Naive thymus-derived CD4-positive, alpha-beta T cell (primary cell): Measurements from ENCODE around the gene MYO5A. TPM values are rescaled to one million over a fixed set of nuclear protein-coding genes. Genes with fewer than 3 reads are reported as not detected.

ENCODE experiments used
- ATAC-seq: fragments of 150-1000 bp; cut with Tn5 transposase; 2 replicates; pipeline ENCODE4 v1.10.0; 2021; ENCODE audit warnings: mild to moderate bottlenecking, moderate library complexity
- CTCF ChIA-PET: fragments of 350-600 bp; sonication (Branson Sonifier 250); formaldehyde crosslinking; loops from one replicate; lab custom pipeline; 2021; ENCODE audit warnings: antibody characterized with exemption; lab: Charles Lee
- POLR2A ChIA-PET: fragments of 350-600 bp; sonication (Branson Sonifier 250); formaldehyde crosslinking; loops from one replicate; lab custom pipeline; 2021; ENCODE audit warnings: antibody characterized with exemption, inconsistent platforms; lab: Charles Lee
- DNase-seq, 9 donors: peaks; one replicate each; pipeline versions ENCODE4 v3.0.0 to v3.0.0-alpha.2; 2020 to 2022; ENCODE audit warnings: mixed read lengths in 1 of 9
- H3K27ac ChIP-seq: one replicate; pipeline ENCODE4 v1.7.0; 2013; ENCODE audit warnings: mild to moderate bottlenecking, low read depth, low read length, moderate library complexity
- H3K27me3 ChIP-seq, 2 donors: one replicate each; pipeline ENCODE4 v1.7.0; 2013; ENCODE audit warnings: low read length in 2 of 2, mild to moderate bottlenecking in 2 of 2, moderate library complexity in 2 of 2; ENCODE audit not compliant: control insufficient read depth in 2 of 2, insufficient read depth in 2 of 2
- H3K36me3 ChIP-seq, 3 experiments: 1 replicate in 2 of 3; 2 replicates in 1 of 3; pipeline ENCODE4 v1.7.0; 2013; ENCODE audit warnings: low read length in 3 of 3, mild to moderate bottlenecking in 3 of 3, moderate library complexity in 1 of 3; ENCODE audit not compliant: insufficient read depth in 3 of 3, control insufficient read depth in 2 of 3
- H3K4me1 ChIP-seq, 2 donors: one replicate each; pipeline ENCODE4 v1.7.0; 2013; ENCODE audit warnings: low read length in 2 of 2, mild to moderate bottlenecking in 2 of 2, moderate library complexity in 1 of 2; ENCODE audit not compliant: control insufficient read depth in 2 of 2, insufficient read depth in 2 of 2
- H3K4me3 ChIP-seq: 2 replicates; pipeline ENCODE4 v1.7.0; 2013; ENCODE audit warnings: mild to moderate bottlenecking, low read length
- H3K9me3 ChIP-seq, 3 experiments: 1 replicate in 2 of 3; 2 replicates in 1 of 3; pipeline ENCODE4 v1.7.0; 2013; ENCODE audit warnings: low read length in 3 of 3; ENCODE audit not compliant: control insufficient read depth in 2 of 3
- H3K27ac Mint-ChIP-seq, 9 donors: one replicate each; pipeline ENCODE4 v1.8.0; 2020 to 2022; ENCODE audit warnings: mixed read lengths in 9 of 9, mild to moderate bottlenecking in 8 of 9, moderate library complexity in 5 of 9, inconsistent platforms in 2 of 9
- H3K27me3 Mint-ChIP-seq, 5 donors: one replicate each; pipeline ENCODE4 v1.8.0; 2021 to 2022; ENCODE audit warnings: mixed read lengths in 5 of 5, mild to moderate bottlenecking in 1 of 5
- H3K36me3 Mint-ChIP-seq, 5 donors: one replicate each; pipeline ENCODE4 v1.8.0; 2020 to 2022; ENCODE audit warnings: mixed read lengths in 5 of 5, mild to moderate bottlenecking in 3 of 5, inconsistent platforms in 1 of 5
- H3K4me1 Mint-ChIP-seq, 7 donors: one replicate each; pipeline ENCODE4 v1.8.0; 2020 to 2022; ENCODE audit warnings: mixed read lengths in 7 of 7, mild to moderate bottlenecking in 3 of 7, inconsistent platforms in 1 of 7
- H3K4me3 Mint-ChIP-seq, 10 donors: one replicate each; pipeline ENCODE4 v1.8.0; 2020 to 2022; ENCODE audit warnings: mild to moderate bottlenecking in 10 of 10, mixed read lengths in 10 of 10, moderate library complexity in 6 of 10, inconsistent platforms in 2 of 10
- H3K9me3 Mint-ChIP-seq, 11 donors: one replicate each; pipeline ENCODE4 v1.8.0; 2020 to 2022; ENCODE audit warnings: mixed read lengths in 11 of 11, mild to moderate bottlenecking in 4 of 11, inconsistent platforms in 1 of 11, moderate library complexity in 1 of 11
- intact Hi-C, 2 donors: fragments of 100-400 bp; cut with micrococcal nuclease; formaldehyde crosslinking; loops; one replicate each; pipeline ENCODE4 v1.15.1; 2023
- polyA plus RNA-seq, 2 donors: library from polyadenylated mRNA; unstranded; fragments of 300-500 nt; fragmentation: Illumina TruSeq; gene quantifications; one replicate each; pipeline ENCODE4 v1.2.3, GENCODE V29; 2021
- total RNA-seq, 6 experiments: library from RNA in 5 of 6; stranded (reverse) in 5 of 6; gene quantifications; 1 replicate in 5 of 6; 2 replicates in 1 of 6; pipeline ENCODE4 v1.2.3 and lab custom pipeline; 2021 to 2026

Gene MYO5A
- total and polyA plus RNA-seq, 7 experiments from 2014 or later, result 4.2 to 39.6 (median 20.8) TPM

- DNase-seq, result no peak
- H3K27me3 ChIP-seq, result no peaks in the 10 kb centered on the region
- H3K27ac ChIP-seq, result no peak overlapping the region
- H3K9me3 ChIP-seq, result no peaks in the 10 kb centered on the region
- no peaks in the 10 kb centered on the region for H3K4me1 ChIP-seq
- H3K4me3 ChIP-seq, result no peak overlapping the region
- Mint-ChIP-seq H3K4me1 (no peaks in the 10 kb centered on the region), H3K9me3 (no peaks in the 10 kb centered on the region), H3K36me3 (peaks cover 20 to 66% (median 50%) of the 10 kb centered on the region in 5 donors), H3K4me3 (no peak overlapping the region), H3K27ac (no peak overlapping the region), H3K27me3 (no peaks in the 10 kb centered on the region)
- no peak for ATAC-seq
- ChIA-PET CTCF (no interaction called here), POLR2A (no interaction called here)
- intact Hi-C loops, result no loop called here
- peaks cover 16 to 46% (median 20%) of the 10 kb centered on the region in 3 experiments for H3K36me3 ChIP-seq
Measured at GRCh38 chr15:52317022-52317421, 211.7 kb downstream of the MYO5A start.

GRCh38 chr15:52309154-52309548, 219.5 kb downstream of the MYO5A start:
- ATAC-seq (no peak), DNase-seq (no peak)
- no peak overlapping the region for H3K4me3 ChIP-seq
- POLR2A ChIA-PET, result no interaction called here
- H3K36me3 ChIP-seq, result peaks cover 0 to 4% (median 3%) of the 10 kb centered on the region in 3 experiments
- intact Hi-C loops, result no loop called here
- H3K27ac ChIP-seq, result no peak overlapping the region
- Mint-ChIP-seq H3K36me3 (peaks cover 12 to 34% (median 21%) of the 10 kb centered on the region in 5 donors), H3K9me3 (no peaks in the 10 kb centered on the region), H3K4me3 (no peak overlapping the region), H3K27me3 (no peaks in the 10 kb centered on the region), H3K27ac (no peak overlapping the region), H3K4me1 (peaks cover 0 to 6% (median 1%) of the 10 kb centered on the region in 7 donors)
- H3K9me3 ChIP-seq, result no peaks in the 10 kb centered on the region
- H3K4me1 ChIP-seq, result no peaks in the 10 kb centered on the region
- no peaks in the 10 kb centered on the region for H3K27me3 ChIP-seq
- CTCF ChIA-PET, result no interaction called here

GRCh38 chr15:52308446-52309153, 220.1 kb downstream of the MYO5A start:
- CTCF ChIA-PET, result no interaction called here
- Histone ChIP-seq H3K4me3 (no peak overlapping the region), H3K9me3 (no peaks in the 10 kb centered on the region), H3K36me3 (peaks cover 0 to 4% (median 0%) of the 10 kb centered on the region in 3 experiments), H3K4me1 (no peaks in the 10 kb centered on the region), H3K27ac (no peak overlapping the region), H3K27me3 (no peaks in the 10 kb centered on the region)
- Mint-ChIP-seq H3K4me3 (no peak overlapping the region), H3K27me3 (no peaks in the 10 kb centered on the region), H3K9me3 (peaks cover 0 to 2% (median 0%) of the 10 kb centered on the region in 11 donors), H3K27ac (no peak overlapping the region), H3K36me3 (peaks cover 10 to 29% (median 23%) of the 10 kb centered on the region in 5 donors), H3K4me1 (peaks cover 3 to 12% (median 6%) of the 10 kb centered on the region in 7 donors)
- DNase-seq (no peak), ATAC-seq (no peak)
- POLR2A ChIA-PET, result interaction anchor here (0.5 to 0.6 kb wide), 2 partner anchors 250 to 386 kb away, joined by 3 read pairs; no protein-coding TSS in a partner anchor
- intact Hi-C loops, result no loop called here

GRCh38 chr15:52307847-52308246, 220.8 kb downstream of the MYO5A start:
- Histone ChIP-seq H3K36me3 (no peaks in the 10 kb centered on the region), H3K27ac (no peak overlapping the region), H3K4me3 (no peak overlapping the region), H3K4me1 (no peaks in the 10 kb centered on the region), H3K9me3 (no peaks in the 10 kb centered on the region), H3K27me3 (no peaks in the 10 kb centered on the region)
- peaks cover 0 to 2% (median 0%) of the 10 kb centered on the region in 11 donors for H3K9me3 Mint-ChIP-seq
- no peak overlapping the region for H3K4me3 Mint-ChIP-seq
- no peaks in the 10 kb centered on the region for H3K27me3 Mint-ChIP-seq
- ChIA-PET CTCF (no interaction called here), POLR2A (interaction anchor here (0.6 kb wide), 1 partner anchor 251 kb away, joined by 3 read pairs; no protein-coding TSS in a partner anchor)
- DNase-seq, result no peak
- no peak overlapping the region for H3K27ac Mint-ChIP-seq
- intact Hi-C loops, result no loop called here
- ATAC-seq, result no peak
- H3K36me3 Mint-ChIP-seq, result peaks cover 5 to 23% (median 16%) of the 10 kb centered on the region in 5 donors
- peaks cover 6 to 15% (median 12%) of the 10 kb centered on the region in 7 donors for H3K4me1 Mint-ChIP-seq

- Mint-ChIP-seq H3K27ac (no peak overlapping the region), H3K4me1 (peaks cover 6 to 15% (median 13%) of the 10 kb centered on the region in 7 donors), H3K9me3 (peaks cover 0 to 2% (median 0%) of the 10 kb centered on the region in 11 donors), H3K27me3 (no peaks in the 10 kb centered on the region), H3K36me3 (peaks cover 5 to 22% (median 13%) of the 10 kb centered on the region in 5 donors), H3K4me3 (no peak overlapping the region)
- ATAC-seq, result no peak
- Histone ChIP-seq H3K27ac (no peak overlapping the region), H3K4me1 (no peaks in the 10 kb centered on the region), H3K9me3 (no peaks in the 10 kb centered on the region), H3K27me3 (no peaks in the 10 kb centered on the region), H3K4me3 (no peak overlapping the region), H3K36me3 (no peaks in the 10 kb centered on the region)
- no peak for DNase-seq
- ChIA-PET POLR2A (no interaction called here), CTCF (no interaction called here)
- intact Hi-C loops, result no loop called here
Measured at GRCh38 chr15:52306270-52306669, 222.4 kb downstream of the MYO5A start.

DNA sequence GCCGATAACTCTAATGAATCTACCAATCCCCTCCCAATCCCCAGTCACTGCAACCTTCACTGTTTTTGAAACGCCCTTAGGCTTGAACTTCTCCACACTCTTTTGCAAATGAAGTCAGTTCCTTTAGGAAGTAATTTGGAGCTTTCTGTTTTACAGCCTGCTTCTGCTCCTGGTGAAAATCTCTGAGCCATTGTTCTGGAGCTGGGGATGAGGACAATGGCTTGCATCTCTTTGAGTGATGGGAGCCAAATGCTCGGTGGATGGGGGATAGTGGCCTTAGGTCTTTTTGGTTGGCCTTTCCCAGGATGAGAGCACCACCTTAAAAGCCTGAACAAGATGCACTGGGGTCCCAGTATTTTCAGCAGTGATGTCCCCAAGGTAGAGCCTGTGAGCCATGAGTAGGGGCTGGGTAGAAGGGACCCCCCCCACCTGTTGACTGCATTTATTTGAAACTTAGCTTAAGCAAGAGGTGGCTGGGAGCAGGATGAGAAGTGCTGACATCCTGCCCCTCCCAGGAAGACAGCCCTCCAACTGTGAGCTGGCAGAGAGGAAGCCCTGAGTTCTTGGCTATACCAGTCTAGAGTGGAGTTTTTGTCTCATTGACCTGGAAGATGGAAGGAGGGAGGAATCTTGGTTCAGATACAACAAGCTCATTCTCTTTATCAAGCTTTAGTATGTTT, 225.4 kb downstream of the MYO5A start:
- POLR2A ChIA-PET, result interaction anchor here (1.0 kb wide), 1 partner anchor 46 kb away, joined by 3 read pairs; no protein-coding TSS in a partner anchor
- no peaks in the 10 kb centered on the region for H3K27me3 ChIP-seq
- Mint-ChIP-seq H3K27me3 (peaks cover 0 to 15% (median 7%) of the 10 kb centered on the region in 5 donors), H3K9me3 (peaks cover 0 to 3% (median 0%) of the 10 kb centered on the region in 11 donors), H3K27ac (no peak overlapping the region), H3K4me1 (peaks cover 6 to 15% (median 13%) of the 10 kb centered on the region in 7 donors), H3K4me3 (peak overlapping the region in 1 of 10 donors; percentile 36), H3K36me3 (peaks cover 5 to 17% (median 8%) of the 10 kb centered on the region in 5 donors)
- no peak overlapping the region for H3K27ac ChIP-seq
- no peak overlapping the region for H3K4me3 ChIP-seq
- no peaks in the 10 kb centered on the region for H3K4me1 ChIP-seq
- ATAC-seq (no peak), DNase-seq (no peak)
- intact Hi-C loops, result no loop called here
- H3K9me3 ChIP-seq, result no peaks in the 10 kb centered on the region
- CTCF ChIA-PET, result no interaction called here
- H3K36me3 ChIP-seq, result no peaks in the 10 kb centered on the region
